GM12801 (cell line): Measurements from ENCODE around the gene NBEAL2.

ENCODE experiments used
- CTCF ChIP-seq: IDR thresholded peaks from one replicate; pipeline ENCODE4 v1.5.1; 2011; ENCODE audit warnings: control low read depth; ENCODE audit not compliant: insufficient read length; ENCODE audit errors: extremely low read depth

Gene NBEAL2

GRCh38 chr3:46946856-46947545 lies 32.5 kb upstream of the NBEAL2 start:
- no peak for TF ChIP-seq CTCF

GRCh38 chr3:46947546-46947901 lies 31.9 kb upstream of the NBEAL2 start:
- TF ChIP-seq CTCF: no peak

- TF ChIP-seq CTCF: no peak
These were observed 31.3 kb upstream of the NBEAL2 start for GRCh38 chr3:46947981-46948791.

- TF ChIP-seq CTCF: no peak
These were observed 30.4 kb upstream of the NBEAL2 start for GRCh38 chr3:46948830-46949671.

- TF ChIP-seq CTCF: no peak
These were observed 29.3 kb upstream of the NBEAL2 start for GRCh38 chr3:46950177-46950576.

- TF ChIP-seq CTCF: no peak
These were observed 28.7 kb upstream of the NBEAL2 start for GRCh38 chr3:46950650-46951241.

GRCh38 chr3:46952813-46953212 lies 26.7 kb upstream of the NBEAL2 start:
- TF ChIP-seq CTCF: no peak
